ENCODE results near the gene IFNGR2.

- TF ChIP-seq CTCF (IDR thresholded peaks at IDR 0.05), result no peak
- TF ChIP-seq POLR2AphosphoS5 (IDR thresholded peaks at IDR 0.05; ENCODE audit: low read depth, low read length), result no peak
- TF ChIP-seq SIN3A (IDR thresholded peaks at IDR 0.05; ENCODE audit: borderline replicate concordance, insufficient read depth, low read depth, low read length), result no peak
Observed at GRCh38 chr21:33437140-33437539, 33.9 kb downstream of the IFNGR2 start.
